ENCODE results near the gene CELF4. TPM values are rescaled to one million over a fixed set of nuclear protein-coding genes. Genes with fewer than 3 reads are reported as not detected.

Gene CELF4
- total RNA-seq, 1 experiment from 2014 or later: not detected

DNA sequence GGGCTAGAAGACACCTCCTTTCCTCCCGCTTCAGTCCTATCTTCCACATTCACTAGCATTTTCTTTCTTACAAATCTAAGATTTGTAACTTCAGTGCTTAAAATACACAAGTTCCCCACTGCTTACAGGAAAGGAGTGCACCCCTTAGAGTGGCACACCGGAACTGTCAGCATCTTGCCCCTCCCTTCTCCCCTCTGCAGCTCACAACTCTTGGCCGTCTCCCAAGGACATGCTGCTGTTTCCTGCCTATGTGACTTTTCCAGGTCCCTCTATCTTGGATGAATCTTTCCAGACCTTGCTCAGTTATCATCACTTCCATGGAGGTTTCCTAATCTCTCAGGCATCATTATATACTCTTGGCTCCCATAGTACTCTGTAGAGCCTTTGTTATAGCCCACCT lies 334.8 kb downstream of the CELF4 start:
- no peak for DNase-seq (ENCODE audit: low read depth)

DNA sequence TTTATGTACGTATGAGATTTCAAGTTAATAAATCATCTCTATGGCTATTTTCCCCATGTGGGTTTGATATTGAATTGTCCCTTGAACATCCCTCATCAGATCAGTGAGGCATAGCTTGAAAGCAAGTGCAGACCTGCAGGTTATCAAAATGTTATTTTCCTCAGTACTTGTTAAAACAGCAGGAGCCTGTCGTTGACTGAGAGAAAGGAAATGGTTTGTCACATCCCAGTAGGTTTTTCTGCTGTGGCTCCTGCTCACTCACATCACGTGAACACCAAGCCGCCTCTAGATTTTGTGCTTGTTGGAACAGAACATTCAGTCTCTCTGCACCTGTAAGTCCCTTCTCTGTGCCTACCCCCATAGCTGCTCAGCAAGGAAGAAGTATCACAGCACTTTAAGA lies 340.3 kb downstream of the CELF4 start:
- DNase-seq (ENCODE audit: low read depth): no peak

DNA sequence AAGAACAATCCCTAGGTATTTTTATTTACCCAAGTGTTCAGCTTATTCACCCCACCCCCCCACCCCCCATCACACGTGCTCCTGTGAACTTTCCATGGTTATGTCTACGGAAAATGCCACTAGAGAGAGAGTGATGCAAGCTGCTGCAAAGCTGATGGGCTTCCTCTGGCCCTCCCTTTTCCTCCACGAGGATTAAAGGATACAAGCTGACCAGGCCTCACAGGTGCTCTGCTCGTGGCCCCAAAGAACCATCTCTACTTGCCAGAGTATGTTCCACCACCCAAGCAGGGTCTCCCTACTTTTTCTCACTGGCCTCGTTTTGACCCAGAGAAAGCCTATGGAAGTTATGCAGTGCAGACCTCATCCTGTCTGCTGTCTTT lies 342.6 kb downstream of the CELF4 start:
- DNase-seq (ENCODE audit: low read depth): no peak

DNA sequence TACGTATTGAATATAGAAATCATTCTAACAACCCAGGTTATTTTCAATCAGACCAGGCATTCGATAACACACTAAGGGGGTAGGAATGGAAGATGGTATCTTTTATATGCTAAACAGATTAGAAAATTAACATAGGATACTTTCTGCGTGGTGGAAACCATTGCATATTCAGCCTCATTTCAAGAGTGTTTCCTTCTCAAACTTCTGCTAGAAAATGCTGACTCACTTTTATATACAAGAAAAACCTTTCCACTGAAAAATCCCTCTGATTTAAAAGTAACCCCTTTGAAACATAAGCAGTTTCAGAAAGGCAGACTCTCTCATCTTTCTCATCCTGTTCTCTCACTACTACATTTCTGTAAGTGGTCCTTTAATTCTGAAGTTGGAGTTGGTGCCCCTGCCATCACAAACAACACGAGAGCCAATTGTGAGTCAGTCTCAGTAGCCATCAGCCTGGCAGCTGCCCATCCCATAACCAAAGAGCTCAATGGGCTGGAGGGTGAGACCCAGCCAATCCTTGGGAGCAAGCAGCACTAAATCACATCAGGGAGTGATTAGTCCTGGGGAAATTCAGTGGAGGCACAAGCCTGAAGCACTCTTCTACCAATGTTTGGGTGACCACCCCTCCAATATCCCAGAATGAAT lies 343.1 kb downstream of the CELF4 start:
- DNase-seq (ENCODE audit: low read depth): no peak

DNA sequence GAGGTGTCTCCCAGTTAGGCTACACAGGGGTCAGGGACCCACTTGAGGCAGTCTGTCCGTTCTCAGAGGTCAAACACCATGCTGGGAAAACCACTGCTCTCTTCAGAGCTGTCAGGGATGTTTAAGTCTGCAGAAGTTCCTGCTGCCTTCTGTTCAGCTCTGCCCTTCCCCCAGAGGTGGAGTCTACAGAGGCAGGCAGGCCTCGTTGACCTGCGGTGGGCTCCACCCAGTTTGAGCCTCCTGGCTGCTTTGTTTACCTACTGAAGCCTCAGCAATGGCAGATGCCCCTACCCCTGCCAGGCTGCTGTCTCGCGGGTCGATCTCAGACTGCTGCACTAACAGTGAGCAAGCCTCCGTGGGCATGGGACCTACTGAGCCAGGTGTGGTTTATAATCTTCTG lies 346.3 kb downstream of the CELF4 start:
- DNase-seq (ENCODE audit: low read depth): no peak

DNA sequence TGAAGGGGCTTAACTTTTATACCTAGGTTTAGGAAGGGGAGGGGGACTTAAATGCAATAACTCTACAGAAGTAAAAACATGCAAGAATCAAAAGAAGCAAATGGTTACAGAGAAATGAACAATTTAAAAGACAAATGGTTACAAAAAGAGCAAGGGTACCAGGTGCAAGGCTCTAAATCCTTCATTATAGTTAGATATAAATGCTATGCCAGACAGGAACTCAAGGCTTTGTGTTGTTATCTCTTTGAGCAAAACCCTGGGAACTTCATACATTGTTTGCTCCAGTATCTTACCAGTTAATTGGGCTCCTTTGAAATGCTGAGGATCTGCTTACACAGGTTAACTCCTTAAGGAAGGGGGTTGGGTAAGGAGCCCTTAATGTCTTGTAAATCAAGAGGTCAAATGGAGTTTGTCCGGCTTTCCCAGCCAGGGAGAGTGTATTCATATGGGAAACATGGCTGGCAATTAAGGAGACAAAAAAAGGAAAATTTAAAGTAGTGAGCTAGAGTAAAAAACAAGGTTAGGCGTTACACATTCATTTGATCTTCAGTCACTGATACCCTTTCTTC lies 347.5 kb downstream of the CELF4 start:
- no peak for DNase-seq (ENCODE audit: low read depth)

DNA sequence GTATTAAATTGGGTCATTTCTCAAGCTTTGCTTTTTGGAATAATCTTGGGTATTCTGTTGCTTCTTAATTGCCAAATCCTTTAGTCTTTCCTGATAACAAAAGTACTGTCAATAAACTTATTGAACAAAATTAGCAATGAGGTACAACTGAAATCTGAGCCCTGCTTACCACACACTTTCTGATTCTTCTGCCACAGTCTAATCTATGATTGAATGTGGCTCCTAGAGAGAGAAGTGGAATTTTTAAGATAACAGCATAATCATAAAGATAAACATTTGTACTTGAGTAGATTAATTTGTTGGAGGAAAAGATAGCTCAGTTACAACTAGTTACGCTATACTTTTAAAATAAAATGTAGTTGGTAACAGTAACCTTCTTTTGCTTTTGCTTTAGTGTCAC lies 354.8 kb downstream of the CELF4 start:
- no peak for DNase-seq (ENCODE audit: low read depth)

DNA sequence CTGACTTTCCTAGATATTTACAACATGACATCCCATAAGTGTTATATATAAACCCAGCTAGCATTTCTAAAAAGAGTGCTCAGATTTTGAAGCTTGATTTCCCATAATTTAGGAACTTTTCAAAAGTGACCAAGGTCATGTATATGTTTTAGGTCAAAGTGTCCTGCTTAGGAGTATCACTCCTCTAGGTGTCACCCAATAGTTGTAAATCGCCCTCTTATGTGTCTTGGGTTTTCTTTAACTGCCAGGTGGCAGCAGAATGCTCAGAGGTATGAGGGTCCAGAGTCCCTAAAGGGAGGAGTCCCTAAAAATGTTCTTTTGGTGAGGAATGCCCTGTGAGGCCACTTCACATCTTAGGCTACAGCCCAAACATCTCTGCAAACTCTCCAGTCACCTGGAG lies 358.3 kb downstream of the CELF4 start:
- no peak for DNase-seq (ENCODE audit: low read depth)

DNA sequence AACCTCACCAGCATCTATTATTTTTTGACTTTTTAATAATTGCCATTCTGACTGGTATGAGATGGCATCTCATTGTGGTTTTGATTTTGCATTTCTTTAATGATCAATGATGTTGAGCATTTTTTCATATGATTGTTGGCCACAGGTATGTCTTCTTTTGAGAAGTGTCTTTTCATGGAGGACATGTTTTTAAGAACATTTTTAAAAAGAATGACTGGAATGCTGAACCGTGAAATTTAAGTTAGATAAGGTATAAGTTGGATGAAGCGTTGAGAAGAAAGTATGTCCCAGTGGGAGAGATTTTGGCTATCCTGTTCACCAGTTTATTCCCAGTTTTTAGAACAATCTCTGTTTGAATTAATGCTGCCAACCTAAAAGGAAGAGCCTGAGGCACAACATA lies 365.9 kb downstream of the CELF4 start:
- DNase-seq (ENCODE audit: low read depth): no peak
